AG09309 (cell line): ENCODE measurements around the gene PIGS.

Experiments
- DNase-seq: peaks from one replicate; pipeline ENCODE4 v3.0.0-alpha.2; 2010; ENCODE audit warnings: low read depth
- H3K4me3 ChIP-seq: 2 replicates; pipeline ENCODE4 v1.5.1; 2011; ENCODE audit warnings: mild to moderate bottlenecking, low read depth, low read length, moderate library complexity; ENCODE audit not compliant: control insufficient read depth
- TF ChIP-seq, protein P1 (sequence below): IDR thresholded peaks from 2 replicates; pipeline ENCODE4 v1.5.1; 2011; ENCODE audit warnings: mild to moderate bottlenecking, low read depth, low read length, inconsistent platforms; ENCODE audit not compliant: insufficient read depth, control insufficient read depth; ENCODE audit errors: missing control alignments

PIGS gene

DNA sequence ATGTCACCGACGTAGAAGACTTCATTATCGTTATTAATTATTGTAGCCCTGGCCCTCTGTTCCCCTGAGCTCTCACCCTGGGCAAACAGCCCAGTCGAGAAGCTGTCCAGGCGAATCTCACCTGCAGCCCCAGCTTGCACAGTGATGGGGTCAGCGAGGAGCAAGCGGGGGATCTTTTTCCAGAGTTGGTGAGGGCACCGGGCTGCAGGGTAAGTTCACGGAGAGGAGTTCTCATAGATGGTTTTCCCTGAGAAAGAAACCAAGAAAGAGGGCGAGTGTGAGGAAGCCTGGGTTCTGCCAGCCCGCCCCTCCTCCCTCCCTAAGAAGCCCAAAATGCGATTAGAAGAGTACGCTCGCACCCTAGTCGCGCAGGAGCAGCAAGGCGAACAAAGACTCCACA lies 27.1 kb upstream of the PIGS start:
- peak overlapping the region; percentile 90 for H3K4me3 ChIP-seq
- no peak for DNase-seq
- TF ChIP-seq, protein P1, sequence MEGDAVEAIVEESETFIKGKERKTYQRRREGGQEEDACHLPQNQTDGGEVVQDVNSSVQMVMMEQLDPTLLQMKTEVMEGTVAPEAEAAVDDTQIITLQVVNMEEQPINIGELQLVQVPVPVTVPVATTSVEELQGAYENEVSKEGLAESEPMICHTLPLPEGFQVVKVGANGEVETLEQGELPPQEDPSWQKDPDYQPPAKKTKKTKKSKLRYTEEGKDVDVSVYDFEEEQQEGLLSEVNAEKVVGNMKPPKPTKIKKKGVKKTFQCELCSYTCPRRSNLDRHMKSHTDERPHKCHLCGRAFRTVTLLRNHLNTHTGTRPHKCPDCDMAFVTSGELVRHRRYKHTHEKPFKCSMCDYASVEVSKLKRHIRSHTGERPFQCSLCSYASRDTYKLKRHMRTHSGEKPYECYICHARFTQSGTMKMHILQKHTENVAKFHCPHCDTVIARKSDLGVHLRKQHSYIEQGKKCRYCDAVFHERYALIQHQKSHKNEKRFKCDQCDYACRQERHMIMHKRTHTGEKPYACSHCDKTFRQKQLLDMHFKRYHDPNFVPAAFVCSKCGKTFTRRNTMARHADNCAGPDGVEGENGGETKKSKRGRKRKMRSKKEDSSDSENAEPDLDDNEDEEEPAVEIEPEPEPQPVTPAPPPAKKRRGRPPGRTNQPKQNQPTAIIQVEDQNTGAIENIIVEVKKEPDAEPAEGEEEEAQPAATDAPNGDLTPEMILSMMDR: no peak

DNA sequence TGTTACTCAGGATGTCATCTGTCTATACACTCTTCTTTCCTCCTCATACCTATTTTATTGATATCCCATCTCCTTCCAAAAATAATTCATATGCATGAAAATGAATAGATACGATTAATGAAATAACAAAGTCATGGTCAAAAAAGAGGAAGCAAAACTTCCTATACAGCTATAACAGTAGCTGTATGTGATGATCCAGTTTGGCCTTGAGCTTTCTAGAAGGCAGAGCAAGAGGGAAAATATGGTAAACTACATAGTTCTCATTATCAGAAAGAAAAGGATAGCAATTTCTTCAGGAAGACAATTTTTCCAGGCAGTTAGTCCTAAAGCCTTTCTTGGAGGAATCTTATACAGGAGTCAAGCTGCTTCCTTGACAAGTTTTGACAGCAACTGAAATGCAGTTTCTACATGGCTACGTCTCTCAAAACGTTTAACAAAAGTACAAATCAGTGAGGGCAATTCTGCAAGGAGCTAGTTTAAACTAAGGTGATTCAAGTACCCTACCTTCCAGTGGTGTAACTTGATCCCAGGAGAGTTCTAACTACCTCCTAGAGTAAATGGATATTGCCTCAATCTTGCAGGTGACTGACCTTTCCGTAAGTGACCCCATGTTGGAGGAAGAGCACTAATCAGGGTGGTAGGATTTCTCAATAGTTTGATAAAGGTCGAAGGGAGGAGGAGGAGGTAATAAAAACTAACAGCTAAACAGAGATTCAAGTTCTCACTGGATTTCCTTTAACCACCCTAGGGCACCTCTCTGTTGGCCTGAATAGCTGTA lies 26.5 kb upstream of the PIGS start:
- TF ChIP-seq, protein P1: no peak
- H3K4me3 ChIP-seq: peak overlapping the region; percentile 90
- DNase-seq: no peak

DNA sequence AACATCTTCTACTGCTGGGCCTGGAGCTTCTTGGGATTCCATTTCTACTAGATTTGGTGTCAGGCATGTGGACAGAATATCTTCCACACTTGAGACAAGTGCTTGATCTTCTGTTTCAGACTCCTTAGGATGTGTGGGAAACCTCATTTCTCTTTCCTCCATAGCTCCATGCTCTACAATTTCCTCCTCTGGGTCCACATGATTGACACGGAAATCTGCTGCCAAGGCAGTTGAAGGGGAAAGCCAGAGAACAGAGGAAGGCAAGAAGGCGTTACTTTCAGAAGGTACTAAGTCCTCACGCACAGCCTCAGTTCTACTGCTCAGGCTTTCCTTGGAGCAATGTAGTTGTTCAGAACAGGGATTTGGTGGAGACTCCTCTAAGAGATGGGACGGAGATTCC lies 20.9 kb upstream of the PIGS start:
- H3K4me3 ChIP-seq: no peak overlapping the region
- TF ChIP-seq, protein P1: no peak
- DNase-seq: no peak

DNA sequence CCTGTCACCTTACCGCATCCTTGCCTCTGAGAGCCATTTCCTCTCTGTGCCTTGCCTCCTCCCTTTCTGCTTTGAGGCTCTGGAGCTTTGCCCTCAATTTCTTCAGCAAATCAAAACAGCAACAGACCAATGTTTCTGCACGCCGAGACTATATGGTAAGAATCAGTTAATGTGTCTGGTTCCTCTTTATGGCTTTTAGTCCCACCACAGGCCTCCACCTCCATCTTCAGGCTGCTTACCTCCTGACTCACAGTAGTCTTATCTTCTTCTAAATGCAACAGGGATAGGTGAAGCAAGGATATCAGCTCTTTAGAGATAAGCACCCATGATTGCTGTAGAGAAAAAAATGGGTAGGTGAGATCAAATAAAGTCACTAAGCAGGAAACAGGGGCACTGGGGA lies 14.5 kb upstream of the PIGS start:
- DNase-seq: no peak
- H3K4me3 ChIP-seq: no peak overlapping the region
- TF ChIP-seq, protein P1: no peak

DNA sequence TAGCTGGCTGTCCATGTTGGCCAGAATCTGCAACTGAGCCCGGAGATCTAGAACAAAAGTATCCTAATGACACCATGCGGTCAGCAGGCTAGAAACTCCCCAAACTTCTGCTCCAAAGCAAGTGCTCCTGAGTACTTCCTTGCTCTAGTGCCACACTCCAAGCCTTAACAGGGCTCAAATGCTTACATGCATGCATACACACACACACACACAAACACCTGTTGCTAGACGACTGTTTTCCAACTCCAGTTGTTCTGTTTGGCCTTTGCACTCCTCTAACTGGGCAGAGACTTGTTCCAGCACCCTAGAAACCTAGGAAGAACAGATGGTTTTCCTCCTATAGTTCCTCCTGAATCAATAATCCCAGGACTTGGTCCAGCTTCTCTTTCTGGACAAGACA lies 13.1 kb upstream of the PIGS start:
- no peak for DNase-seq
- no peak overlapping the region for H3K4me3 ChIP-seq
- TF ChIP-seq, protein P1: no peak

DNA sequence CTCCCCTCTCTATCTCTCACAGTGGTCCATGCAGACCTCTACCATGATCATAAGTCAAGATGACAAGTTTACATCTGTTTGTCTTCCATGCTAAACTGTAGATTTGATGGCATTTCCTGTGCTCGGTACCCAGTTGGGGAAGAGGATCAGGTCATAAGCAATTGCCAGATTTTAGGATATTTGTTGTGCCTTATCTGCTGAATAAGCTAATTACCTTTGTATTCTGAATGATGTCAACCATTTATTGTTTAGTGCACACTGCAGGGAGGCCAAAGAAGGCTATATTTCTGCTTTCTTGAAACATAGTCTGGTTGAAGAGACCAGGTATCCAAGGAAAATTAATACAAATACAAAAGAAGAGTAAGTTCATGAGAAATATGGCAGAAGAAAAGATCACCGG lies 11.2 kb upstream of the PIGS start:
- H3K4me3 ChIP-seq: no peak overlapping the region
- no peak for DNase-seq
- TF ChIP-seq, protein P1: no peak
